WI38 (cell line): ENCODE data around the gene SYNPR.

Experiments used
- H3K4me3 ChIP-seq: 2 replicates; pipeline ENCODE4 v1.5.1; 2011; ENCODE audit warnings: low read depth, mild to moderate bottlenecking, control low read depth, low read length
- TF ChIP-seq, protein P1 (sequence below): IDR thresholded peaks from 2 replicates; pipeline ENCODE4 v1.5.1; 2012; ENCODE audit warnings: low read depth, mild to moderate bottlenecking, control low read depth, low read length

Gene SYNPR

DNA sequence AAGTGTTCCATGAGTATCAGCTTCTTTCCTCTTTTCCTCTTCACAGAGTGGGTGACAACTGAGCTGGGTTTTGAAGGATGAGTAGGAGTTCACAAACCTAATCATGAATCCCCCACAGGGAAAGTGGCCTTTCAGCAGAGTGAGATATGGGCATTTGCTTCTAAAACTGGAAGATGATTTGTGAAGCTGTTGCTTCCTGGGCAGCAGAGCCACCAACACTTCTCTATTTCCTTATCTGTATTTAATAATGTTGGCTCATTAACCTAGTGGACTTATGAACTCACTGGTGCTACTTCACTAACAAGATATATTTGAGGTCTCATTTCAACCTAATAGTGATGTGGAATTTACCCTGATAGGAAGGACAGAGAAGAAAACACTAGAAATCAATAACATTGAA, 152.8 kb downstream of the SYNPR start:
- TF ChIP-seq, protein P1, sequence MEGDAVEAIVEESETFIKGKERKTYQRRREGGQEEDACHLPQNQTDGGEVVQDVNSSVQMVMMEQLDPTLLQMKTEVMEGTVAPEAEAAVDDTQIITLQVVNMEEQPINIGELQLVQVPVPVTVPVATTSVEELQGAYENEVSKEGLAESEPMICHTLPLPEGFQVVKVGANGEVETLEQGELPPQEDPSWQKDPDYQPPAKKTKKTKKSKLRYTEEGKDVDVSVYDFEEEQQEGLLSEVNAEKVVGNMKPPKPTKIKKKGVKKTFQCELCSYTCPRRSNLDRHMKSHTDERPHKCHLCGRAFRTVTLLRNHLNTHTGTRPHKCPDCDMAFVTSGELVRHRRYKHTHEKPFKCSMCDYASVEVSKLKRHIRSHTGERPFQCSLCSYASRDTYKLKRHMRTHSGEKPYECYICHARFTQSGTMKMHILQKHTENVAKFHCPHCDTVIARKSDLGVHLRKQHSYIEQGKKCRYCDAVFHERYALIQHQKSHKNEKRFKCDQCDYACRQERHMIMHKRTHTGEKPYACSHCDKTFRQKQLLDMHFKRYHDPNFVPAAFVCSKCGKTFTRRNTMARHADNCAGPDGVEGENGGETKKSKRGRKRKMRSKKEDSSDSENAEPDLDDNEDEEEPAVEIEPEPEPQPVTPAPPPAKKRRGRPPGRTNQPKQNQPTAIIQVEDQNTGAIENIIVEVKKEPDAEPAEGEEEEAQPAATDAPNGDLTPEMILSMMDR: no peak

DNA sequence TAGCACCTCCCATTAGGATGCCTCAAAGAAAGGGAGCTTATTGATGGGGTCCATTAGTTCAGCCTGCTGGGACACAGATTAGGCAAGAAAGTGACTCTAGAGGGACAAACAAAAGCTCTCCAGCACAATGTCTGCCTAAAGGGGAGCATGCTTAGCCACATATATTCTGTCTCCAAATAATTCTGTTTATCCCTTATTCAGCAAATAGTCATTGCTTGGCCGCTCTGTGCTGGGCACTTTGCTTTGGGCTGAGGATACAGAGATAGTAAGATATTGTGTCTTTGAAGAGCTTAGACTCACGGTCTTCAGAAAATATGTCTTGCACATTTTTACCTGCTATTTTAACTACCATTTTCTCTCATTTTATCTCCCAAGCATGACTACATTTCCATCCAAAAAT, 159.8 kb downstream of the SYNPR start:
- no peak overlapping the region for H3K4me3 ChIP-seq
- TF ChIP-seq, protein P1: no peak

More for the DNA sequence above, 152.8 kb downstream of the SYNPR start:
- H3K4me3 ChIP-seq: no peak overlapping the region

DNA sequence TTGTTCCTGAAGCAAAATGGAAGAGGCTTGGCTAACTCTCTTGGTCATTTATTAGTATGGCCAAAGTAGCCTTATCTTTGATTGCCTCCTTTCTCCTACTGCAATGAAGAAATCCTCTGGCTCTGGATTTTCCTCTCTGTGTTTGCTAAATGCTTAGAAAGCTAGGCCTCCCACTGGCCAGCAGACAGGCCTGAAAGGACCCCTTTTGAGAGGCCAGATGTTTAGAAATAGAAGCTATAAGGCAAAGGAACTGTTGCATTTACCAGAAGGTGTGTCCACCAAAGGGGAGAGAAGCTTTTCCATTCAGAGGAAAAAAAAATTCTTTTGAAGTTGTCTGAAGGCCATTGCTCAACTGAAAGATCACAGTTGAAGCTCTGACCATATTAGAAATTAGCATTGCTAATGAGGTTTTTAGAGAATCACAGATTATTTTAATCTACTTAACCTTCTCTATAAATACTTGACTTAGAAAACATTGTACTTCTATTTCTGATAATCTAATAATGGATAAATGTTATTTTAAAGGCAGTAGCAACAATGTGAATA, 160.8 kb downstream of the SYNPR start:
- TF ChIP-seq, protein P1: no peak
- H3K4me3 ChIP-seq: no peak overlapping the region

GRCh38 chr3:63441262-63441661, 163.2 kb downstream of the SYNPR start:
- TF ChIP-seq, protein P1: no peak

GRCh38 chr3:63442918-63443317, 164.8 kb downstream of the SYNPR start:
- TF ChIP-seq, protein P1: no peak

More at GRCh38 chr3:63441262-63441661, 163.2 kb downstream of the SYNPR start:
- H3K4me3 ChIP-seq: no peak overlapping the region

GRCh38 chr3:63450023-63450422, 171.9 kb downstream of the SYNPR start:
- H3K4me3 ChIP-seq: no peak overlapping the region
- TF ChIP-seq, protein P1: no peak

More at GRCh38 chr3:63442918-63443317, 164.8 kb downstream of the SYNPR start:
- no peak overlapping the region for H3K4me3 ChIP-seq

DNA sequence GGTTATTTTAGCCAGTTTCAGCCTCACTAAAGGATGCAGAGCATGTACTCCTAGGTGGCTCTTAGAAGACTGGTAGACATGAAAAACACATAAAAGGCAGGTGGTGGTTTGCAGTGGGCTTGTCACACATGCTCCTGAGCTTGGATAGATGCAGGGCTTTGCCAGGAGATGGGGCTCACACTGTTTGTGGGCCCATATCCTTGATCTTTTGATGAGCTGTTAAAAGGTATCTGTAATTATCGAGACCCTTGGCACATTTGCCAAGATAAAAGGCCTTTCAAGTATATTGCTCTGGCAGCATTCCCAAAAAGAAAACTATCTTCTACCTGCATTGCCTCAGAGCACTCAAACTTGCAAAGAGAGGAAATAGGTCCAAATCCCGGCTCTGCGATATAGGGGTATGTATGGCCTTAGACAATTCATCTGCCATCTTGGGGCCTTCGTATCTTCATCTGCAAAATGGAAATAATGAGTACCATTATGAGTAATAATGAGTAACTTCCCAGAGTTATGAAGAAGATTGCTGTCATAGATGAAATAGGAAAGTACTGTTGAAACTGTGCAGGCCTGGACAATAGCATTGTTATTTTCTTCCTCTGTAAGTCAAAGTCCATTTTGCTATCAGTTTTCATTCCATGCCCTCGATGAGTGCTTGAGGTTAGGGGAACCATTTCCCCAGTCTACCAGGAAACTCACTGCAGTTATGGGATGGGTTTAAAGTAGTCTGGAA, 172.7 kb downstream of the SYNPR start:
- no peak overlapping the region for H3K4me3 ChIP-seq
- TF ChIP-seq, protein P1: no peak
